ENCODE results near the gene GAN. TPM values are rescaled to one million over a fixed set of nuclear protein-coding genes. Genes with fewer than 3 reads are reported as not detected.
"Not testable (repeated sequence)": the region's sequence is repeated elsewhere in the genome, so short reads cannot be mapped to it uniquely, and the experiment has no call there.

GAN gene
- total RNA-seq, 2 donors from 2014 or later = 21.6 to 22.0 TPM

- no peak for ATAC-seq (replicated peaks in 1 of 2)
These were observed 86.5 kb downstream of the GAN start for GRCh38 chr16:81401035-81401950.

DNA sequence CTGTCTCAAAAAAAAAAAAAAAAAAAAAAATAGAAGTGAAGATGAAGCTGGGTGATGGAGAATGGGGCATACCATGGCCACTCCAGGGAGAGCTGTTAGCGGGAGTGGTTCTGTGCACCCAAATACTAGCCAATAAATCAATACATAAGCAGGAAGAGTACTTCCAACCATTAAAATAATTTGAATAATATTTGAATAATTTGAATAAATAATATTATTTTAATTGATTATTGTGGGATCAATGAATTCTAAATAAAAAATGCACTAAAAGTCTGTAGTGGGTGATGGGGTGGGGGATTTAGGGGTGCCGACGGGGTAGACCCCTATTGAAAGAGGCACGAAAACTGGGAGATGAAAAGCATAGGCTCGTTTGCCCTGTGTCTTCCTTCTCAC, 88.4 kb downstream of the GAN start:
- H3K4me3 Mint-ChIP-seq = peak overlapping the region in 1 of 2 donors; percentile 40
- peaks cover 0 to 4% of the 10 kb centered on the region in 2 donors for H3K36me3 Mint-ChIP-seq (ENCODE audit: insufficient read depth in 2 of 2)
- no peaks in the 10 kb centered on the region for H3K4me1 Mint-ChIP-seq (ENCODE audit: low read depth)
- ATAC-seq (replicated peaks in 1 of 2) = no peak
- peaks cover 0 to 3% of the 10 kb centered on the region in 2 donors for H3K9me3 Mint-ChIP-seq
- no peaks in the 10 kb centered on the region for H3K27me3 Mint-ChIP-seq (ENCODE audit: low read depth)
- DNase-seq = no peak
- H3K27ac Mint-ChIP-seq = no peak overlapping the region

More at GRCh38 chr16:81401035-81401950, 86.5 kb downstream of the GAN start:
- Mint-ChIP-seq H3K9me3 (peaks cover 0 to 3% of the 10 kb centered on the region in 2 donors), H3K27ac (no peak overlapping the region), H3K4me3 (no peak overlapping the region), H3K27me3 (ENCODE audit: low read depth) (no peaks in the 10 kb centered on the region), H3K4me1 (ENCODE audit: low read depth) (no peaks in the 10 kb centered on the region), H3K36me3 (ENCODE audit: insufficient read depth in 2 of 2) (peaks cover 0 to 4% of the 10 kb centered on the region in 2 donors)
- DNase-seq = no peak

DNA sequence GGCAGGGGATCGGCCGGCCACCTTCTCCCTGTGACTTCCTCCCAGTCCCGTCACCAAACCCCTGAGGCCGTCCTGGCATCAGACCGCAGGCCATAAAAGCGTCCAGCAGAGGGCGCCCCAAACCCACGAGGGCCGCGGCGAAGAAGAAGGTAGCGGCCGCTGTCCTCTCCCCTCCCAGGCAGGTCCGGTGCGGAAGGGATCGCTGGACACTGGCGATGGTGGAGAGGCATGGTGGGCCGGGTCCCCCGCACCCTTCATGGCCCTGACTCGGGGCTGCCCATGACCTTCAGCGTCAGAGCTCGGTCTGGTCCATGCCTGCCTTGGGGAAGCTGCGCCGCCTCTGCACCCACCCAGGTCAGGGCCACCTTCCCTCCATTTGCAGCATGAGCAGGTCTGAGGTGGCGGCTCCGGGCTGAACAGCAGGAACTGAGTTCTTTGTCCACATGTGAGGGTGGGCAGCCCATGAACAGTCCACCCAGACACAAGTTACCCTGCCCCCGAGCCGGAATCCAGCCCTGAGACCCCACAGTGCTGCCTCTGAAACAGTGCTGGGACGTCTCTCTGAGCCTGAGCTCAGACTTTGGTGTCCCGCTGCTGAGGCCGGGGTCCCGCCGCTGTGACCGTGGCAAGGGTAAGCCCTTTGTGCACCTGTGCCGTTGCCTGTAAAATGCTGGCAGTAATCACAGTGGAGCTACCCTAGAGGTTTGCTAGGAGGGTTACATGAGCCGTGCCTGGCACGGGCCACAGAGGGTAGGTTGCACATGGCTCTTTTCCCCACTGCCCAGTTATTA, 89.0 kb downstream of the GAN start:
- Mint-ChIP-seq H3K4me1 (ENCODE audit: low read depth) (peaks cover under 1% of the 10 kb centered on the region), H3K27me3 (ENCODE audit: low read depth) (no peaks in the 10 kb centered on the region), H3K4me3 (peak overlapping the region; percentile 37 to 40), H3K27ac (no peak overlapping the region), H3K36me3 (ENCODE audit: insufficient read depth in 2 of 2) (peaks cover 0 to 4% of the 10 kb centered on the region in 2 donors), H3K9me3 (peaks cover 0 to 3% of the 10 kb centered on the region in 2 donors)
- ATAC-seq (replicated peaks in 1 of 2) (peak; percentile 94 to 97), DNase-seq (peak; percentile 85 to 90)

- H3K27me3 Mint-ChIP-seq (ENCODE audit: low read depth); H3K9me3 Mint-ChIP-seq; H3K27ac Mint-ChIP-seq; H3K4me1 Mint-ChIP-seq (ENCODE audit: low read depth); ATAC-seq (replicated peaks in 1 of 2); H3K4me3 Mint-ChIP-seq; H3K36me3 Mint-ChIP-seq (ENCODE audit: insufficient read depth in 2 of 2); DNase-seq: not testable (repeated sequence)
These were observed 90.2 kb downstream of the GAN start for GRCh38 chr16:81405002-81405401.

- Mint-ChIP-seq H3K4me1 (ENCODE audit: low read depth) (peaks cover 4% of the 10 kb centered on the region), H3K36me3 (ENCODE audit: insufficient read depth in 2 of 2) (no peaks in the 10 kb centered on the region), H3K27me3 (ENCODE audit: low read depth) (no peaks in the 10 kb centered on the region), H3K27ac (no peak overlapping the region), H3K9me3 (no peaks in the 10 kb centered on the region), H3K4me3 (no peak overlapping the region)
- ATAC-seq (replicated peaks in 1 of 2) = no peak
- no peak for DNase-seq
These were observed 90.9 kb downstream of the GAN start for GRCh38 chr16:81405702-81406113.

DNA sequence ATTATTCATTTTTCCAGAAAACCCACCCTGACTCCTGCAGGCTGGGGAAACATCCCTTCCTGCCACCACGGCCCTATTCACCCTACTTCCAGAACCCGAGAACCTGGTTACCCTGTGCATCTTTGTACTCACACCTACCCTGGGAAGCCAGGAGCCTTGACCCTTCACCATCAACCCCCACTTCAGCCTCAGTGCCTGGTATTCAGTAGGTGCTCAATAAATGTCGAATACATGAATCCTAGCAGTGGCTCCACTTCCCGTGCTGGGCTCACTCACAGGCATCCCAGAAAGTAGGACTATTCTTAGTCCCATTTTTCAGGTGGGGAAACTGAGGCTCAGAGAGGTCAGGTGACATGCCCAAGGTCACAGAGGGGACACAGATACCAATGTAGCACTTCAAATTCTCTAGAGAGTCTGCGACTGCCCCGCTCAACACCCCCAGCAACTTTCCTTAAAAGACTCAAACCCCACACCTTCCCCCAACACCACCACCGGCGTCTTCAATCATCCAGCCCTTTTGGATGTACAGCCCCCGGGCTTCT, 93.7 kb downstream of the GAN start:
- no peak overlapping the region for H3K4me3 Mint-ChIP-seq
- no peaks in the 10 kb centered on the region for H3K36me3 Mint-ChIP-seq (ENCODE audit: insufficient read depth in 2 of 2)
- ATAC-seq (replicated peaks in 1 of 2) (no peak), DNase-seq (no peak)
- H3K9me3 Mint-ChIP-seq = no peaks in the 10 kb centered on the region
- no peak overlapping the region for H3K27ac Mint-ChIP-seq
- H3K4me1 Mint-ChIP-seq (ENCODE audit: low read depth) = peaks cover 4% of the 10 kb centered on the region
- no peaks in the 10 kb centered on the region for H3K27me3 Mint-ChIP-seq (ENCODE audit: low read depth)

DNA sequence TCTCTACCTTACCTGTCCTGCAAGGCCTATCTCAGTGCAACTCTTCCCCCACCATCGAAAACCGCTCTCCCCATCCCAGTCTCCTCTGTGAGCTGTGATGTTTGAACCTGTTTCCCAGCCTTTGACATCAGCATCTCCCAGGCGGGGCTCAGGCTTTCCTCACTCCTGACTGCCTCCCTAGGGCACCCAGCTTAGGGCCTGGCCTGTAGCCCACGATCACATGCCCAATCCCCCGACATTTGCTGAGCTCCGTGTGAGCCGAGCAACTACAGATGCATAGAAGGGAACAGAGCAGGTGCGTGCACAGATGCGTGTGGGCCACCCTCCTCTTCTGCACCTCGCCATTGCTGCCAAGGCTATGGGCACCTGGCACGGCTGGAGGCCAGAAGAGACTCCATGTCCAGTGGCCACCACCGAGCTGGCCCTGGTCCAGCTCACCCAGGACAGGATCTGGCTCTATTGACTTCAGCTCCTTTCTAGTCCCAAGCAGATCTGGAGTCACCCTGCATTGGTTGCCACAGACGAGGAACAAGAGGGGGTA, 94.3 kb downstream of the GAN start:
- ATAC-seq (replicated peaks in 1 of 2) (no peak), DNase-seq (no peak)
- Mint-ChIP-seq H3K4me3 (no peak overlapping the region), H3K36me3 (ENCODE audit: insufficient read depth in 2 of 2) (no peaks in the 10 kb centered on the region), H3K27ac (no peak overlapping the region), H3K4me1 (ENCODE audit: low read depth) (peaks cover 4% of the 10 kb centered on the region), H3K9me3 (no peaks in the 10 kb centered on the region), H3K27me3 (ENCODE audit: low read depth) (no peaks in the 10 kb centered on the region)

- H3K9me3 Mint-ChIP-seq = no peaks in the 10 kb centered on the region
These were observed 96.0 kb downstream of the GAN start for GRCh38 chr16:81410643-81411293.

DNA sequence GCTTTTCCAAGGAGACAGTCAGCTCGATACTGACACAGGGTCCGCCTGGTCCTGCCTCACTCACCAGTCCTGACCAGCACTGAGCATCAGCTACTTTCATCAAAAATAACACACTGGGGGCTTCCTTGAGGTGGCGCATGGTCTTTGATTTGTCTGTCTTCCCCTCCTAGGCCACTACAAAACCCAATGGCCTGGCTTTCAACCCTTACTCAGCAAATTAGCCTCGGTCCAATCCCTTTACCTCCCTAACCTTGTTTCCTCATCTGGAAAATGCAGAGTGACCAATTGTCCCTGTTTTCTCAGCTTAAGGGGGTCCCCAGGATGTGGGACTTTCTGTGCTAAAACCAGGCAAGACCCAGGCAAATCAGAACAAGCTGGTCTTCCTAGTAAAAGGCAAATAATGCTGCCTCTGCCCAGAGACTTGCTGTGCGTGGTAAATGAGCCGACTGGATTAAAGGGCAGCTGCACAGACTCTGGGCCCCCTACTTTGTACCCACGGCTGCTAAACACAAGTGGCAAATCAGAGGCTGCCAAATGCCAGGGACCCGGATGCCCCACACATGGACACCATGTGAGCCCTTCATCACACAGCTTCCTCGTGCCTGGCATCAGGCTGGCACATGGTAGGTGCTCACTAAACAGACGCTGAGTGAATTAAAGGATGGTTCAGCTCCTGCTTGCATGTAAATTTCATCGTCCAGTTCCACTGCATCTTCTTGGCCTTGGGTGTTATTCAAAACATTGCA, 98.7 kb downstream of the GAN start:
- Mint-ChIP-seq H3K36me3 (ENCODE audit: insufficient read depth in 2 of 2) (no peaks in the 10 kb centered on the region), H3K4me1 (ENCODE audit: low read depth) (peaks cover 4% of the 10 kb centered on the region), H3K27me3 (ENCODE audit: low read depth) (no peaks in the 10 kb centered on the region), H3K9me3 (no peaks in the 10 kb centered on the region), H3K27ac (no peak overlapping the region), H3K4me3 (no peak overlapping the region)
- ATAC-seq (replicated peaks in 1 of 2) (no peak), DNase-seq (no peak)

More at GRCh38 chr16:81410643-81411293, 96.0 kb downstream of the GAN start:
- H3K4me1 Mint-ChIP-seq (ENCODE audit: low read depth) = peaks cover 4% of the 10 kb centered on the region
- H3K27ac Mint-ChIP-seq = no peak overlapping the region
- no peak overlapping the region for H3K4me3 Mint-ChIP-seq
- H3K36me3 Mint-ChIP-seq (ENCODE audit: insufficient read depth in 2 of 2) = no peaks in the 10 kb centered on the region
- H3K27me3 Mint-ChIP-seq (ENCODE audit: low read depth) = no peaks in the 10 kb centered on the region
- ATAC-seq (replicated peaks in 1 of 2) (no peak), DNase-seq (no peak)

DNA sequence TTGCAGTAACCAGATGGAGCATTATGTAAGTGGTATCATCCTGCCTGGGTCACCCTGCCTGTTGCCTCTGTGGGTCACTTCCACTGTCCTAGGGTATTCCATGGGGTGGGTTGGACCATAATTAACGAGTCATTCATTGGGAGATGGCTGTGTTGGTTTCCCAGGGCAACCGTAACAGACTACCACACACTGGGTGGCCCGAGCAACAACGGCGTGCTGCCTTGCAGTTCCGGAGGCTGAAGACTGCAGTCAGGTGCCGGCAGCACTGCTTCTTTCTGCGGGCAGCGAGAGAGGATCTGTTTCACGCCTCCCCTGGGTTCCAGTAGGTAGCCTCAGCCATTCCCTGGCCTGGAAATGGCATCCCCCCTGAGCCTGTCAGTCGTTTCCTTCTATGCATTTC, 101.0 kb downstream of the GAN start:
- no peak for ATAC-seq (replicated peaks in 1 of 2)
- no peaks in the 10 kb centered on the region for H3K36me3 Mint-ChIP-seq (ENCODE audit: insufficient read depth in 2 of 2)
- no peak overlapping the region for H3K27ac Mint-ChIP-seq
- DNase-seq = no peak
- H3K9me3 Mint-ChIP-seq = no peaks in the 10 kb centered on the region
- H3K4me1 Mint-ChIP-seq (ENCODE audit: low read depth) = no peaks in the 10 kb centered on the region
- no peak overlapping the region for H3K4me3 Mint-ChIP-seq
- H3K27me3 Mint-ChIP-seq (ENCODE audit: low read depth) = no peaks in the 10 kb centered on the region

GRCh38 chr16:81416749-81417148, 102.0 kb downstream of the GAN start:
- no peaks in the 10 kb centered on the region for H3K27me3 Mint-ChIP-seq (ENCODE audit: low read depth)
- no peak overlapping the region for H3K27ac Mint-ChIP-seq
- H3K9me3 Mint-ChIP-seq = no peaks in the 10 kb centered on the region
- no peaks in the 10 kb centered on the region for H3K4me1 Mint-ChIP-seq (ENCODE audit: low read depth)
- H3K4me3 Mint-ChIP-seq = no peak overlapping the region
- H3K36me3 Mint-ChIP-seq (ENCODE audit: insufficient read depth in 2 of 2) = no peaks in the 10 kb centered on the region
- no peak for ATAC-seq (replicated peaks in 1 of 2)
- no peak for DNase-seq

- ATAC-seq (replicated peaks in 1 of 2) = no peak
- no peak overlapping the region for H3K27ac Mint-ChIP-seq
These were observed 102.4 kb downstream of the GAN start for GRCh38 chr16:81417210-81417609.

More at GRCh38 chr16:81417210-81417609, 102.4 kb downstream of the GAN start:
- Mint-ChIP-seq H3K4me3 (no peak overlapping the region), H3K4me1 (ENCODE audit: low read depth) (no peaks in the 10 kb centered on the region), H3K9me3 (no peaks in the 10 kb centered on the region), H3K27me3 (ENCODE audit: low read depth) (no peaks in the 10 kb centered on the region), H3K36me3 (ENCODE audit: insufficient read depth in 2 of 2) (no peaks in the 10 kb centered on the region)
- DNase-seq = no peak

Measured in activated T-cell treated with anti-CD3 and anti-CD28 coated beads, Interleukin-2, amount 50 U/mL, for 72 hours (primary cell).